ENCODE results near the gene LPAR2.

LPAR2 gene

DNA sequence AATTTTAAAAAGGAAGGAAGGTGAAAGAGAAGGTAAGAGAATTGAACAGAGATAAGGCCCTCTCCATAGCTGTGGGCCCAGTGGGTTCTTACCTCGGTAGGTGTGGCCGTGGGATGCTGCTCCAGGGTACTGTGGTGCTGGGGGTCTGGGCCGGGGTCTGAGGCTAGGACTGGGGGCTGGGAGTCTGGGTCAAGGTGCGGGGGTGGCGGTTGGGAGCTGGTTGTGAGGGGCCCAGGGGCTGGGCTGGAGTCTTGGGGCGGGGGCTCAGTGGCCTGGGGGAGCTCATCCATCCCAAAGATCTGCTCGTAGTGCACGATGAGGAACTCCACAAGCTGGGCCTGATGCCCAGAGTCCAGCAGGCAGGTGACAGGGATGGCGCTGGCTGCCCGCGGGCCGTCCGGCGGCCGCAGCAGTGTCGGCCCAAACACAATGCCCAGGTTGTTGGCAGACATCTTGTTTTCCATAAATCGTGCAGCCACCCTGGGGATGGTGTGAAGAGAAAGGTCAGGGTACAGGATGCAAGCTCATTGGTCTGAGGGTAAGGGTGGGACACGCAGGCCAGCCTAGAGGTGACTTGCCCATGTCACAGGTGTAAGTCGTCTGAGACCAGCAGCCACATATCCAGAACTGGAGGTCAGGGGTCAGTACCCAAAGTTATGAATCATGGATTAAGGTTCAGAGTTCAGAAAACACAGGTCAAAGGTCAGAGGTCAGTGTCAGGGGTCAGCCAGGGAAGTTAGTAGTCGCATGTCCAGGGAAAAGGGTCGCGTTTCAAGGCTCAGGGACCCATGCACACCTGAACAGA is 5.9 kb upstream of the LPAR2 start:
- H3K27ac ChIP-seq (ENCODE audit: low read depth, low read length, poor library complexity, severe bottlenecking): no peak overlapping the region
- H2AFZ ChIP-seq (ENCODE audit: low read length): no peak overlapping the region
- no peaks in the 10 kb centered on the region for H3K9me3 ChIP-seq (ENCODE audit: low read length)
- H3K9me2 ChIP-seq (ENCODE audit: low read depth, low read length): no peaks in the 10 kb centered on the region
- TF ChIP-seq, protein P1, sequence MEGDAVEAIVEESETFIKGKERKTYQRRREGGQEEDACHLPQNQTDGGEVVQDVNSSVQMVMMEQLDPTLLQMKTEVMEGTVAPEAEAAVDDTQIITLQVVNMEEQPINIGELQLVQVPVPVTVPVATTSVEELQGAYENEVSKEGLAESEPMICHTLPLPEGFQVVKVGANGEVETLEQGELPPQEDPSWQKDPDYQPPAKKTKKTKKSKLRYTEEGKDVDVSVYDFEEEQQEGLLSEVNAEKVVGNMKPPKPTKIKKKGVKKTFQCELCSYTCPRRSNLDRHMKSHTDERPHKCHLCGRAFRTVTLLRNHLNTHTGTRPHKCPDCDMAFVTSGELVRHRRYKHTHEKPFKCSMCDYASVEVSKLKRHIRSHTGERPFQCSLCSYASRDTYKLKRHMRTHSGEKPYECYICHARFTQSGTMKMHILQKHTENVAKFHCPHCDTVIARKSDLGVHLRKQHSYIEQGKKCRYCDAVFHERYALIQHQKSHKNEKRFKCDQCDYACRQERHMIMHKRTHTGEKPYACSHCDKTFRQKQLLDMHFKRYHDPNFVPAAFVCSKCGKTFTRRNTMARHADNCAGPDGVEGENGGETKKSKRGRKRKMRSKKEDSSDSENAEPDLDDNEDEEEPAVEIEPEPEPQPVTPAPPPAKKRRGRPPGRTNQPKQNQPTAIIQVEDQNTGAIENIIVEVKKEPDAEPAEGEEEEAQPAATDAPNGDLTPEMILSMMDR (IDR thresholded peaks at IDR 0.05; ENCODE audit: low read length): no peak
- no peak for TF ChIP-seq EZH2 (IDR thresholded peaks at IDR 0.05; ENCODE audit: borderline replicate concordance, low read length)
- H4K20me1 ChIP-seq (ENCODE audit: insufficient read depth, low read length): no peaks in the 10 kb centered on the region
- H3K4me1 ChIP-seq (ENCODE audit: insufficient read depth, low read length, severe bottlenecking): peaks cover 2% of the 10 kb centered on the region
- no peaks in the 10 kb centered on the region for H3F3A ChIP-seq (ENCODE audit: insufficient read depth, low read length)
- no peak overlapping the region for H3K4me2 ChIP-seq (ENCODE audit: low read length)
- peaks cover 83% of the 10 kb centered on the region for H3K36me3 ChIP-seq (ENCODE audit: insufficient read depth, low read length)
- no peak overlapping the region for H3K9ac ChIP-seq (ENCODE audit: low read length)
- no peaks in the 10 kb centered on the region for H3K79me2 ChIP-seq (ENCODE audit: insufficient read depth, low read length)
- no peaks in the 10 kb centered on the region for H3K27me3 ChIP-seq (ENCODE audit: insufficient read depth, low read length)
- no peak overlapping the region for H3K4me3 ChIP-seq (ENCODE audit: low read depth, low read length, poor library complexity, severe bottlenecking)

DNA sequence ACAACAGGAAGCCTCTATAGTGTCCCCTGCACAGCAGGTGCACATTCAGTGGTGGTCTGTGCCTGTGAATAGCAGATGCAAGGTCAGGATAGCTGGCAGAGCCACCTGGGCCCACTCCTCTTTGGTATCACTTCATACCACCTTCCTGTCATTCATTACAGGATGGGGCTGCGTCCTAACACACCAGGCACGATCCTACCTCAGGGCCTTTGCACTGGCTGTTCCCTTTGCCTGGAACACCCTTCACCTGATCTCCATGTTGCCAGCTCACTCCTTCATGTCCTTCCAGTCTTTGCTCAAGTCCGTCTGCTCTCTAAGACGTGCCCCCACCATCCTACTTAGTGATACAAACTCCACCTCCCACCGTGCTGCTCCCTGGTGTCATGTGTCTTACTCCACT is 4.6 kb upstream of the LPAR2 start:
- Histone ChIP-seq H2AFZ (ENCODE audit: low read length) (no peak overlapping the region), H4K20me1 (ENCODE audit: insufficient read depth, low read length) (no peaks in the 10 kb centered on the region), H3K4me1 (ENCODE audit: insufficient read depth, low read length, severe bottlenecking) (peaks cover 9% of the 10 kb centered on the region), H3F3A (ENCODE audit: insufficient read depth, low read length) (no peaks in the 10 kb centered on the region), H3K27me3 (ENCODE audit: insufficient read depth, low read length) (no peaks in the 10 kb centered on the region), H3K9me2 (ENCODE audit: low read depth, low read length) (no peaks in the 10 kb centered on the region), H3K9me3 (ENCODE audit: low read length) (no peaks in the 10 kb centered on the region), H3K36me3 (ENCODE audit: insufficient read depth, low read length) (peaks cover 72% of the 10 kb centered on the region), H3K27ac (ENCODE audit: low read depth, low read length, poor library complexity, severe bottlenecking) (no peak overlapping the region), H3K4me2 (ENCODE audit: low read length) (no peak overlapping the region), H3K4me3 (ENCODE audit: low read depth, low read length, poor library complexity, severe bottlenecking) (no peak overlapping the region), H3K79me2 (ENCODE audit: insufficient read depth, low read length) (no peaks in the 10 kb centered on the region), H3K9ac (ENCODE audit: low read length) (no peak overlapping the region)
- TF ChIP-seq, protein P1 (IDR thresholded peaks at IDR 0.05; ENCODE audit: low read length): no peak
- no peak for TF ChIP-seq EZH2 (IDR thresholded peaks at IDR 0.05; ENCODE audit: borderline replicate concordance, low read length)

DNA sequence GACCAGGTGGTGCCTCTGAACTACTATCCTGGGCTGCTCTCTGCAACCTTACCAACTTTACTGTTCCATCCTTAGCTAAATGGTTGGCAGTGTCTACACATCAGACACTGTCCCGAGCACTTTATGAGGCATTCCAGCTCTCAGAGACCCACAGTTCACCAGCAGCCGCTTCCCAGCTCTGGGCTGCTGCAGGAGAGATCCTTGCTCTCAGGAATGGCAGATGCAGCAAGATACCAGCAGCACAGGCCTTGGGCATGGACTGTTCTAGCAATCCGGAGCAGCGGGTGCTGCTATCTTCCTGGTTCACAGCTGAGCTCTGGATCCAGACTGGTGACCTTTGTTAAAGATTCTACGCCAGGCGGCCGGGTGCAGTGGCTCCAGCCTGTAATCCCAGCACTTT is 3.3 kb upstream of the LPAR2 start:
- H3K36me3 ChIP-seq (ENCODE audit: insufficient read depth, low read length): peaks cover 59% of the 10 kb centered on the region
- H4K20me1 ChIP-seq (ENCODE audit: insufficient read depth, low read length): no peaks in the 10 kb centered on the region
- no peak overlapping the region for H3K9ac ChIP-seq (ENCODE audit: low read length)
- H3K4me2 ChIP-seq (ENCODE audit: low read length): no peak overlapping the region
- H3K9me3 ChIP-seq (ENCODE audit: low read length): no peaks in the 10 kb centered on the region
- no peaks in the 10 kb centered on the region for H3K27me3 ChIP-seq (ENCODE audit: insufficient read depth, low read length)
- peaks cover 22% of the 10 kb centered on the region for H3K4me1 ChIP-seq (ENCODE audit: insufficient read depth, low read length, severe bottlenecking)
- H2AFZ ChIP-seq (ENCODE audit: low read length): no peak overlapping the region
- no peak for TF ChIP-seq EZH2 (IDR thresholded peaks at IDR 0.05; ENCODE audit: borderline replicate concordance, low read length)
- TF ChIP-seq, protein P1 (IDR thresholded peaks at IDR 0.05; ENCODE audit: low read length): no peak
- H3K9me2 ChIP-seq (ENCODE audit: low read depth, low read length): no peaks in the 10 kb centered on the region
- H3K27ac ChIP-seq (ENCODE audit: low read depth, low read length, poor library complexity, severe bottlenecking): no peak overlapping the region
- H3K79me2 ChIP-seq (ENCODE audit: insufficient read depth, low read length): no peaks in the 10 kb centered on the region
- H3K4me3 ChIP-seq (ENCODE audit: low read depth, low read length, poor library complexity, severe bottlenecking): no peak overlapping the region
- H3F3A ChIP-seq (ENCODE audit: insufficient read depth, low read length): no peaks in the 10 kb centered on the region

Data from OCI-LY1 (cell line).